Renal pelvis (tissue), 12 donors: ENCODE data around the gene KLF7. TPM values are rescaled to one million over a fixed set of nuclear protein-coding genes. Genes with fewer than 3 reads are reported as not detected.

ENCODE experiments used
- DNase-seq: peaks from one replicate; pipeline ENCODE4 v3.0.0-alpha.2; 2013
- long read RNA-seq, 16 experiments: transcript quantifications; one replicate each; lab custom pipeline, GENCODE V29; 2026
- polyA plus RNA-seq, 3 donors: library from polyadenylated mRNA; unstranded; fragments of 120-200 nt; gene quantifications; one replicate each; pipeline ENCODE4 v1.2.1, GENCODE V29; 2013; ENCODE audit not compliant: insufficient read length in 3 of 3

The KLF7 gene
- polyA plus RNA-seq: 10 to 100 TPM; 18.3 to 23.7 (median 22.4) TPM
- long read RNA-seq, donor 1, full-length matches to known transcripts: 5 of 11 reads
- long read RNA-seq, donor 1, partial matches to known transcripts: 6 of 11 reads
- long read RNA-seq, donor 1, other reads (novel, unspliced or antisense): 0 of 11 reads
- long read RNA-seq, donor 2, full-length matches to known transcripts: 2 of 2 reads
- long read RNA-seq, donor 2, partial matches to known transcripts: 0 of 2 reads
- long read RNA-seq, donor 2, other reads (novel, unspliced or antisense): 0 of 2 reads
- long read RNA-seq, donor 3, full-length matches to known transcripts: 6 of 6 reads
- long read RNA-seq, donor 3, partial matches to known transcripts: 0 of 6 reads
- long read RNA-seq, donor 3, other reads (novel, unspliced or antisense): 0 of 6 reads
- long read RNA-seq, donor 4, full-length matches to known transcripts: 3 of 3 reads
- long read RNA-seq, donor 4, partial matches to known transcripts: 0 of 3 reads
- long read RNA-seq, donor 4, other reads (novel, unspliced or antisense): 0 of 3 reads
- long read RNA-seq, donor 5, full-length matches to known transcripts: 2 of 9 reads
- long read RNA-seq, donor 5, partial matches to known transcripts: 7 of 9 reads
- long read RNA-seq, donor 5, other reads (novel, unspliced or antisense): 0 of 9 reads
- long read RNA-seq, donor 6, full-length matches to known transcripts: 3 of 3 reads
- long read RNA-seq, donor 6, partial matches to known transcripts: 0 of 3 reads
- long read RNA-seq, donor 6, other reads (novel, unspliced or antisense): 0 of 3 reads
- long read RNA-seq, donor 7, full-length matches to known transcripts: 8 of 15 reads
- long read RNA-seq, donor 7, partial matches to known transcripts: 7 of 15 reads
- long read RNA-seq, donor 7, other reads (novel, unspliced or antisense): 0 of 15 reads
- long read RNA-seq, donor 8, full-length matches to known transcripts: 3 of 9 reads
- long read RNA-seq, donor 8, partial matches to known transcripts: 6 of 9 reads
- long read RNA-seq, donor 8, other reads (novel, unspliced or antisense): 0 of 9 reads
- long read RNA-seq, donor 9, full-length matches to known transcripts: 3 of 3 reads
- long read RNA-seq, donor 9, partial matches to known transcripts: 0 of 3 reads
- long read RNA-seq, donor 9, other reads (novel, unspliced or antisense): 0 of 3 reads
- long read RNA-seq, donor 10, full-length matches to known transcripts: 2 of 2 reads
- long read RNA-seq, donor 10, partial matches to known transcripts: 0 of 2 reads
- long read RNA-seq, donor 10, other reads (novel, unspliced or antisense): 0 of 2 reads
- long read RNA-seq, donor 11, full-length matches to known transcripts: 5 of 5 reads
- long read RNA-seq, donor 11, partial matches to known transcripts: 0 of 5 reads
- long read RNA-seq, donor 11, other reads (novel, unspliced or antisense): 0 of 5 reads
- long read RNA-seq, donor 12, full-length matches to known transcripts: 8 of 8 reads
- long read RNA-seq, donor 12, partial matches to known transcripts: 0 of 8 reads
- long read RNA-seq, donor 12, other reads (novel, unspliced or antisense): 0 of 8 reads
- long read RNA-seq, donor 13, full-length matches to known transcripts: 1 of 1 reads
- long read RNA-seq, donor 13, partial matches to known transcripts: 0 of 1 reads
- long read RNA-seq, donor 13, other reads (novel, unspliced or antisense): 0 of 1 reads
- long read RNA-seq, donor 14: 0 reads
- long read RNA-seq, donor 15, full-length matches to known transcripts: 4 of 4 reads
- long read RNA-seq, donor 15, partial matches to known transcripts: 0 of 4 reads
- long read RNA-seq, donor 15, other reads (novel, unspliced or antisense): 0 of 4 reads
- long read RNA-seq, donor 16, full-length matches to known transcripts: 4 of 4 reads
- long read RNA-seq, donor 16, partial matches to known transcripts: 0 of 4 reads
- long read RNA-seq, donor 16, other reads (novel, unspliced or antisense): 0 of 4 reads

DNA sequence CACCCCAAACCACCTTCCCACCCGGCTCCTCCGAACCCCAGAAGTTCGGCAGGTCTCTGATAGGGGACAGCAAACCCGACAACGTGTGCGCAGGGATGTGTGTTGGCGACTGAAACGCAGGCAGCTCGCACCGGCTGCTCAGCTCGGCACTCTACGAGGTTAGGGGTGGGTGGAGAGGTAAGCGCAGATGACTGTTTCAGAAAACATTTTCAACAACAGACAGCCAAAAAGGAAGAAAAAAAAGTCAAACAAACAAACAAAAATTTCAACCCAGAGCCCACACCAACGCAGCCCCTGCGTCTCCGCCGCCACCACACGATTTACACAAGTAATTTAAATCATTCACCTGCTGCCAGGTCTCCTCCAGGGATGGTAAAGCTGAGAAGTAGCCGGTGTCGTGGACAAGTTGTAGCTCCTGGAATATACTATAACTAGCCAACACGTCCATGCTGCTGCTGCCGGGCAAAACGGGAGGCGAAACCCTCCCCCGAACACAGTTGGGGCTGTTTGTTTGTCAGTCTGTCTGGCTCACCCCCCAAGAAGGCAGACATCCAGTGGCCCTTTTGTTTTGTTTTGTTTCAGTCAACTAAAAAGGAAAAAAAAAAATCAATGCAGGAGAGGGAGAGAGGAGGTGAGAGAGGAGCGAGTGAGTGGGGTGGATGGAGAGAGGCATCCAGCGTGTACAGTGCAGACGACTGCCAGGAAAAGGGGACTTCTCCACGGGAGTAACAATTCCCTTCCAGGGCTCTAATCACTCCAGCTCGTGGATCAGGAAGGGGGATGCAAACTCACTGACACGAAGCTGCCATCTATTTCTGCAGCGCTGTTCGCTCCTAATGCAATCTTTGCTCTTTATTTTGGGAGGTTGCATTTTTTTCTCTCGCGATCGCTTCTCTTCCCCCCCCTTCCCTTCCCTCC, at the start of gene KLF7:
Gene KLF7, minus strand, starts transcription at position 828 of the 918 bp plus-strand sequence. Its CDS starts 380 bp downstream, at position 448.
- peak; percentile 57 for DNase-seq

DNA sequence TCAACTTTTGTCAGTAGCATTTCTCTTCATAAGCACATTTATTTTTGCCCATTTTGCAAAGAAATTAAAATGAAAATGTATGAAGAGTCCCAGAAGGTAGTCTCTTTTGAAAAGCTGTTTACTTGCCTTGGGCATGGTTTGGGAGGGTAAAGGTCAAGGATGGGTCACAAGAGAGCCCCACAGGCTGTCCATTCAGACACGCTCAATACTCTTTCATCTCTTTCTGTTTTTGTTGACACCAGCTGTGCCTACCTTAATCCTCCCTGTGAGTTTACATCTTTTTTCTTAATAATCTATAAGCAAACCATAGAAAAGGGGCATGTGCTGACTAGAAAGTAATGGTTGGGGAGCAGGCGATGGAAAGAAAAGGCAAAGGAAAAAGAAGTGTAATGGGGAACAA, 49.6 kb upstream of the KLF7 start:
- DNase-seq: no peak

DNA sequence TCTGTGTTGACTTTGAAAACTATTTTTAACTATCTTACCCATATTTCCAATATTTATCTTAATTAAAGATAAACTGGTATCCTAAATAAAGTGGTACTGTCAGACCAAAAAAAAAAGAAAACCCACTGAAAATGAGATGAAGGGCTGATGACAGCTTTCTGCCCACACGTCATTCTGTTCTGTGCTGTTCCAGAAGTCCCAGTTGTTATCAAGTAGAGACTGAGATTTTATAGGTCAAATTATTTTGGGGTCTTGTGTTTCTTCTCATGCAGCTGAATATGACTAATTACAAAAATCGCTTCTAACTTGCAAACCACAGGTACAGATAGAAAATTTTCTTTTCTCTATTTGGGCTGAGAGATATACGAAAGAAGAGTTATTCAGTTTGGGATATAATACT, 48.7 kb upstream of the KLF7 start:
- DNase-seq: no peak

DNA sequence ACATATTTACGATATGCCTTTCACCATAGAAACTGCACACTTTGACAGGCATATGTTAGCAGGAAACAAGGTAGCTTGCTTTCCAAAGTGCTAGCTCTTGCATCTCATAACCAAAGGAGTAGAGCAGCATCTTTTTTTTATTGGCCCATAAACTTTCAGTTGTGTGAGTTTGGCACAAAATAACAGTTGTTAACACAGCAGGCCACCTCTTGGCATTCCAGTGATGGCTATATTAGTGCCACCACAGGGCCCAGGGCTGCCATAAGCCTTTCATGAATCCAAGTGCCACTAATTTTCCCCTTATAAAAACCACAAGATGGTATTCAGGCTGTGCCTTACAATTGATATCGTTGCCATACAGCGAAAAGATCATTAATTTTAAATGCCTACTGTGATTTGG, 40.3 kb upstream of the KLF7 start:
- DNase-seq: no peak

DNA sequence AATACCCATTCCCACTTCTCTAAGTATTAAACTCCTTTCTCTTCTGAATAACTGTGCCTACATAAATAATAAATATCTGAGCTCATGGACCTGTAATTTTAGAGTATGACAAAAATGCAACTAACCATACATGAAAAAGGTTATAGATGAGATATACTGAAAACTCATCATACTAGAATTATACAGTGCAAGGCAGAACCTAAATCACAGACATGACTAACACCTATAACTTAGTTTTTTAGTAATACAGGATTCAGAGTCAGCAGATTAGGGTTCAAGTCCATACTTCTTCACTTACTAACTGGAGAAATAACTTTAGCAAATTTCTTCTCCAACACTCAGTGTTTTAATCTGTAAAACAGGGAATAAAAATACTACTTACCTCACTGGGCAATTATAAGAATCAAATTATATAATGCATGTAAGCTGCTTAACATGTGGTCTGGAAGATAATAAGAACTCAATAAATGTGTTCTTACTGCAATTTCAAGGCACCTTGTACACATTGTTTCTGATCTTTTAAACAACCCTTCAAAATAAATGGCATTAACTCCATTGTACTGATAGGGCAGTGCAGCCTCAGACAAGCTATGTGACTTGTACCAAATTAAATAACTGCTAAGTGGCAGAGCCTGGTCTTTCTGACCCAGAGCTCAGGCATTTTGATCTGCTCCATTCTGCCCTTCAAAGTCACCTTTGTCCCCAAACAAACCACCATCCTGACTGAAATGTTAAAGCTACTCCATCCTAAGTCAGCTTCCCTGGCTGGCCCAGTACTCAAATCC, 39.6 kb upstream of the KLF7 start:
- no peak for DNase-seq

DNA sequence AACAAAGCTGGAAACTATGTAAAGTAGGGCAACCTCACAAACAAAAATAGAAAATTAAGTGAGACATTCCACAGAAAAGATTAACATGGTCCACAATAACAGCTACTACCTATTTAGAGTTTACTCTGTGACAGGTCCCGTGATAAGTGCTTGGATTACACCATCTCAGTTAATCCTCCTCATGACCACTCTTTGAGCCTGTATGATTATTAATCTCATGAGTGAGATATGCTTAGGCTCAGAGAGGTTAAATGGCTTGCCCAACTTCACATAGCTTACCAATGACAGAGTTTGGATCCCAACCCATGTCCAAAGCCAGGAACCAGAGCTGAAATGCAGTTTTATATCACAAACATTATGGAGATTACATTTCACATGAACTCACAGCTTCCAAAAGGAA, 37.3 kb upstream of the KLF7 start:
- DNase-seq: no peak

DNA sequence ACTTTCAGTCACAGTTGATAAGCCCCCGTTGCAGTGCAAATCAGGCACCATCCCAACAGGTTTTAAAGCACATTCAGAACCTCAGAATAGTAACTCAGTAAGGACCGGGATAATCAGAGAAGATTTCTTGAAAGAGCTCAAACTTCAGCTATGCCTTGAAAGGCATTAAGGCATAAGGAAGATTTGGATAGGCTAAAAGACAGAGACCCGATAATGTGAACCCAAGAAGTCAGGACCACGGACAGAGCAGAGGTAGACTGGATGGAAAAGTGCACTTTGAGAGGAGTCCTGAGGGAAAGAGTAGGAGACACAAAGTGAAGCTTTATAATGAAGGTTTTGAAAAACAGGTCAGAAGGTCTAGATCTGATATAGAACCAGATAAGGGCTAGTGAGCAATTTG, 36.9 kb upstream of the KLF7 start:
- peak; percentile 73 for DNase-seq

DNA sequence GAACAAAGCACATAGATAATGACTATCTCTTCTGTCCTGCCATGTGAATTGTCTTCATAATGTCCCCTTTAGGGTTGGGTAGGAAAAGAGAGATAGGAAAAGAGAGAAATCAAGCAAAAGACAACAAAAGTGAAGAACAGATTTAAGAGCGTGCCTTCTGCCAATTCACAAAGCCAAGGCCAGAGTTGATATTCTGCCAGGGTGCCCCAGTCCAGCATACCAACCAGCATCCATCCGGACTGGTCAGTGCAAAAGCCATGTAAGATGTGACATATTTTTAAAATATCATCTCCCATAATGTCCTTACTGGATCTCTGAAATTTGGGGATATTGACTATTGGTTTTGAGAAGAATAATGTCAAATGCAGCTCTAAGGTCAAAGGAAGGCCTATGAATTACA, 35.7 kb upstream of the KLF7 start:
- DNase-seq: no peak

DNA sequence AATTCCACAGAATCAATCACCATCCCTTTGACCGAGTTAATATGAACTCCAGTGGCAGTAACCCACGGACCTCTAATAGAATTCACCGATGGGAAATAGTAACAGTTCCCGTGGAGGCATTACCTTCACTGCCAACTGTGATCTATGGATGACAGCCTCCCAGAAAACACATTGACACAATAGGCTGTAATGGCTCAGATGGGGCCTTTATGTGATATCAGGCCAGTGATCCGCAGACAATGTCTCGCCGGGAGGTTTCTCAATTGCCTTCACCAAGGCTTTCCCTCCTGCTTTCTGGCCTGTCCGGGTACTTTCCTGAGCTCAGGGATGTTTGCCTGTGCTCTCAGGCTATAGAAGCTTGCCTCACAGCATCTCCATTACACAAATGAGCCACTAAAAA, 34.4 kb upstream of the KLF7 start:
- no peak for DNase-seq

DNA sequence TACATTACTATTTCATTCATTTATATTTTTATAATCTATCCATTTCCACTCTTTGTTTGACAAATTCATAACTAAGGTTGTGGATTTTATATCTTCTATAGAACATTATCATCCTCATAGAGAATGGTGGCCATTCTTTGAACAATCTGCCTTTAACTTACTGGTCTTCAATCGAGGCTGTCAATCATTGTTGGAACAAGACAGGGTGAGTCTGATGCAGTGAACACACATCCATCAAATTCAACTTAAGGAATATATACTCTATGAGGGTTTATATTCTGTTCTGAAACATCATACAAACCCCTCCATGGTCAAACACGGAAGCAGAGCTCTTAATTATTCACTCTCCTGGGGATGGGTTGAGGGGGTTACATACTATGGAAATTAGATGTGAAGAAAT, 28.3 kb upstream of the KLF7 start:
- DNase-seq: no peak

DNA sequence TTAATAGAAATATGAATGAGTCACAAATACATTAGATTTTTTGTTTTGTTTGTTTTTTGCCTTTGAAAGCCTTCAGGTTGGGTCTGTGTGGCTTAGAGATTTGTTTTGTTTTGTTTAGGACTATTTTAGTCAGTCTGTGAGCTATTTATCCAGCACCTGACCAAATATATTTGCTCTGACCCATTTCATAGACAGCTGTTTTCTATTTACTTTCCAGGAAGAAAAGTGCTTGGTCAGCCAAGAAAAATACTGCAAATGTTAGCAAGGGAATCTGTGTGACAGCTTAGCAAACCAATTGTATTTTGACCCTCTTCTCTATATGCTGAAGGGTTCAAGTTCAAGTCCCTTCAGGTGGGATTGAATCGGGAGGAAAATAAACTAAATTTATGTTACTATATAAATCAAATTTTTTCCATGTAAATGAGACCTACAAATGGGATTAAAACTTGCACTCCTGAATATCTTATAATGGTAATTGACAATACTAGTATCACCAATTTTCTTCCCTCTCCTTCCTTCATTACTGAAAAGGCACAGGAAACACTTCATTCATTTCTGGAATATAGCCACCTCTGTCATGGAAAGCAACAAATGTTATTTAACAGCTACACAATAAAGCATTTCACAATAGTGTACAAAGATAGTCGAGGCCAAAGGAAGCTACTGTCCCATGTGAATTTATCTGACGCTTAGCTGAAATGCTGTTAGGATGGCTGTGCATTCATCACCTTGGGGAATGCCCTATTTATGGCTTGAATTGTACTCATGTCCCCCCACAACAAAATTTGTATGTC, 23.1 kb upstream of the KLF7 start:
- DNase-seq: peak; percentile 20

DNA sequence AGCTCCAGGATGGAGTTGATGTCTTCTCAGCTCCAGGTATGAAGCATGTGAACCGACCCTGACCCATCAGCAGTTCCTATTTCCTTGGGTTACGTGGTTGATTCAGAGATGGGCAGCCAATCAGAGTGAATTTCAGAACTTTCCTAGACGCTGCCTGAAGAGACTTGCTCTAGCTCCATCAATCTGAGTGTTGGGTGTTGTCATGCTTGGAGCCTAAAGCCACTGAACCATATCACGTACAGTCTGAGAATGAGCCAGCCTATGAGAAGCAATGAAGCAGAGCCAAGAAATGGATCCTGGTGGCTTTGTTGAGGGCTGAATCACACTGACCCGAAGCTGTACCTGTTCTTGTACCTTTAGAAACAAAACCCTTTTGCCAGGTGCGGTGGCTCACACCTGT, 19.6 kb upstream of the KLF7 start:
- DNase-seq: no peak

DNA sequence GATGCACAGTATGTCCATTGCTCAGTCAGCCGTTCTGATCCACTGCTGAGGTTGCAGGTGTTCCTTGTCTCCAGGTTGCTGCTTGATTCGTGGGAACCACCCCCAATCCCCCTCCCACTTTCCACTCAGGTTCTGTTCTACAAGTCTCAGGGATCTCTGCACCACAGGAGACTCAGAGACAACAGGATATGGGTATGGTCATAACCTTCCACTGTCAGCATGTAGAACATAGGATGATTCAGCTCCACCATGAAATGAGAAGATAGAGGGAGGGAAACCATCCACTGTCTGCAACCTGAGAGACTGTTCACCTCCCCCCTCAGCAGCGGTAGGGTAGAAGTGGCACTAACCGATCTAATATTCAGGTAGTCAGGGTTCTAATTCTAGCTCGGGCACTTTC, 19.0 kb upstream of the KLF7 start:
- no peak for DNase-seq

DNA sequence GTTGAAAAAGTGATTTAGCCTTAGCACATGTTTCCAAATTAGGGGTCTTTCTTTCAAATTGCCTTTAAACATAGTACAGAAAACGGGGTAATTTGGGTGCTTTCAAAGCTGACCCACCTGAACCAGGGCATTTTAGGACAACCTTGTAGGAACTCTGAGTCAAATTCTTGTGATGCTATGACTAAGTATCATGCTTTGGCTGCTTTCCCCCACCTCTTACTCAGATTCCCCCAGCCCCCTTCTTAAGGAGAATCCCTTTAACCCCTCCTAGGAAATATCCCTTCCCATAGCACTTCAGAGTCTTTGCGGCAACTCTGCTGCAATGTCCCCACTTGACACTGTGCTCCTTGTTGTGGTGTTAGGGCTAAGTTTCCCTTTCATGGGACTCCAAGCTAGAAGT, 18.6 kb upstream of the KLF7 start:
- DNase-seq: no peak

DNA sequence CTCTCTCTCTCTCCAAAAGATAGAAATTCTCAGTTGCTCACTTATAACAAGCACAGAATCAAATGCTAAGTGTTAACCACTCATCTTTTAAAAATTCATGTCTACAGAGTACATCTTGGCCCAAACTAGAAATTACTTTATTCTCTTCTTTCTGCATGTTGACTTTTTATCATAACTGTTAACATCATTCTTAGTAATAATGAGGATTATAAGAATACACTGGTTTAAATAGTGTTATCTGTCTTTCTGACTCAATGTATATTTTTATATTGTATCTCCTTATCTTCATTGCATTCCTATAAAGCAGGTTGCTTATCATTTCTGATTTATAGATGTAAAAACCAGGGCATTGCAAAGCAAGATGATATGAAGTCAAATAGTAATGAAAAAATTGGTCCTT, 17.8 kb upstream of the KLF7 start:
- no peak for DNase-seq

DNA sequence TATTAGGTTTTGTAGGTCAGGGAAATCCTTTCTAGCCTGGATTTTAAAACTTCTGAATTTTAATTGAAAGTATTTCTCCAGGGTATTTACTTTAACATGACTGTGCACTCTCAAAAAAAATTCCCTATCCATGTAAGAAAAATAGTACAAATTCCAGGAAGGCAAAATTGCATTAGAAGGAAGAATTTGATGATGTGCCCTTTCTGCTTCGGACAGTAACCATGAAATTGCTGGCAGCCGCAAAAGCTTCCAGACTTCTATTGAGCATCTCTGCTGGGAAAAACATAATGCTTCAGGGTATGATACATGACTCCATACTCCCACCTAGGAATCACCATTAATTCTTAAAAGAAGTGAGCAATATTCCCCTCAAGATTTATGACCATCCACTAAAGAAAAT, 17.2 kb upstream of the KLF7 start:
- no peak for DNase-seq

DNA sequence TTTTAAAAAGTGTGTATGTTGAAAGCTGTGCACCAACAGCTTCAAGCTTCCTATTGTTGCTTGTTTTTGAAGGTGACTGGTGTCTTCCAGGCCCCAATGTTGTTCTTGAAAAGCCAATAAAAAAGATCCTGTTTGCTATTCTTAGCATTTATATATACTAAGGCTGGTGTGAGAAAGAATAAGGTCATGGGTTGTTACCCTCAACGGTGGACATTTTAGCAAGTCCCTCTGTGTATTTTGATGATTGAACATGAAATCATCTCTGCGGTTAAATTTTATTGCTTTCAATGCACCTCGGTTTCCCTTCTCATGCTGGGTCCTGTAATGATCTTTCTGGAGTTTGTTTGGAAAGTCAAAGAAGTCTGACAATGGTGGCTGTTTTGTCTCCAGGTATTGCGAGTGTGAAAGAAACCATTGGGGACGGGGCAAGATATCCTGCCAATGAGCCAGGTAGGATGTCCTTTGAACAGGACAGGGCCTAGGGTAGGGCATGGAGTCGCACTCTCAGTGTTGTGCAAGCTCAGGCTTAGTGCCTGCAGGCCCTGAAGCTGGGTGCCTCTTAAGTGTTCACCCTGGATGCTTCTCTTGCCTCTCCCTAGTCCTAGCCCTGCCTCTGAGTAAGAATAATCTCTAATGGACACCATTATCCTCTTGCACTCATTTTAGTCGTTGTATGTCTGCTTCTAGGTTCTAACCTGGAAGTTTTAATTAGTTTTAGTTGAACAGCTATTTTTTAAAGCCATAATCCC, 16.0 kb upstream of the KLF7 start:
- no peak for DNase-seq
